HL-60 (cell line): ENCODE results near the gene ZNF205.
A peak's percentile ranks its signal among the peaks of the same experiment; 100 is the strongest.

Experiments used
- DNase-seq, 2 experiments: peaks; one replicate each; pipeline ENCODE4 v3.0.0-alpha.2; 2010 to 2020; ENCODE audit warnings: low read depth in 1 of 2, low spot score in 1 of 2
- H3K27ac ChIP-seq: fragments of 250-450 bp; sonication (Bioruptor Pico); replicated peaks from 2 replicates; pipeline ENCODE4 v1.5.1; 2020; ENCODE audit warnings: mild to moderate bottlenecking, moderate library complexity
- H3K27me3 ChIP-seq: fragments of 250-450 bp; sonication (Bioruptor Pico); 2 replicates; pipeline ENCODE4 v1.5.1; 2021; ENCODE audit warnings: mild to moderate bottlenecking, moderate library complexity; ENCODE audit not compliant: insufficient read depth, poor library complexity, severe bottlenecking
- H3K4me3 ChIP-seq: replicated peaks from 2 replicates; pipeline ENCODE4 v1.5.1; 2011; ENCODE audit warnings: mild to moderate bottlenecking, control low read depth, low read length; ENCODE audit not compliant: insufficient read depth
- GABPA ChIP-seq: IDR thresholded peaks from 2 replicates; pipeline ENCODE4 v1.6.1; 2012; ENCODE audit warnings: low read depth
- POLR2AphosphoS5 ChIP-seq: IDR thresholded peaks from 2 replicates; pipeline ENCODE4 v1.6.1; 2012; ENCODE audit warnings: low read depth
- SPI1 ChIP-seq: IDR thresholded peaks from 2 replicates; pipeline ENCODE4 v1.6.1; 2012; ENCODE audit warnings: low read depth, mild to moderate bottlenecking, borderline replicate concordance
- TF ChIP-seq, protein P1 (sequence below): IDR thresholded peaks from 2 replicates; pipeline ENCODE4 v1.6.1; 2012; ENCODE audit warnings: low read depth; ENCODE audit not compliant: insufficient replicate concordance
- TF ChIP-seq, protein P2 (sequence below): IDR thresholded peaks from one replicate; pipeline ENCODE4 v1.5.1; 2011; ENCODE audit warnings: low read length, control low read depth, inconsistent platforms; ENCODE audit not compliant: insufficient read depth

Gene ZNF205

DNA sequence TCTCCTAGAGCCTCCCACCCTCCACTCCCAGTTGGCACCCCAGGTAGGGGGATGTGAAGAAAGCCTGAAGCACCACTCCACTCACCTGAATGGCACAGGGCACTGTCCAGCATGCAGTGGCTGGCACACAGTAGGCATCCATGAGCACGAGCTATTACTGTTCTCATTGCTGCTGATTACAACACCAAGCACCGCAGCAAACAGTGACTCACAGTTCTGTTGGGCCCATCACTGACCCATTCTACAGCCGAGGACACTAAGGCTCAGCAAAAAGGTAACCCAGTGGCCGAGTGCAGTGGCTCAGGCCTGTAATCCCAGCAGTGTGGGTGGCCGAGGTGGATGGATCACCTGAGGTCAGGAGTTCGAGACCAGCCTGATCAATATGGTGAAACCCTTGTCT, 16.0 kb upstream of the ZNF205 start:
- no peaks in the 10 kb centered on the region for H3K27me3 ChIP-seq
- H3K4me3 ChIP-seq, result no peak overlapping the region
- DNase-seq, result no peak
- TF ChIP-seq, protein P1, sequence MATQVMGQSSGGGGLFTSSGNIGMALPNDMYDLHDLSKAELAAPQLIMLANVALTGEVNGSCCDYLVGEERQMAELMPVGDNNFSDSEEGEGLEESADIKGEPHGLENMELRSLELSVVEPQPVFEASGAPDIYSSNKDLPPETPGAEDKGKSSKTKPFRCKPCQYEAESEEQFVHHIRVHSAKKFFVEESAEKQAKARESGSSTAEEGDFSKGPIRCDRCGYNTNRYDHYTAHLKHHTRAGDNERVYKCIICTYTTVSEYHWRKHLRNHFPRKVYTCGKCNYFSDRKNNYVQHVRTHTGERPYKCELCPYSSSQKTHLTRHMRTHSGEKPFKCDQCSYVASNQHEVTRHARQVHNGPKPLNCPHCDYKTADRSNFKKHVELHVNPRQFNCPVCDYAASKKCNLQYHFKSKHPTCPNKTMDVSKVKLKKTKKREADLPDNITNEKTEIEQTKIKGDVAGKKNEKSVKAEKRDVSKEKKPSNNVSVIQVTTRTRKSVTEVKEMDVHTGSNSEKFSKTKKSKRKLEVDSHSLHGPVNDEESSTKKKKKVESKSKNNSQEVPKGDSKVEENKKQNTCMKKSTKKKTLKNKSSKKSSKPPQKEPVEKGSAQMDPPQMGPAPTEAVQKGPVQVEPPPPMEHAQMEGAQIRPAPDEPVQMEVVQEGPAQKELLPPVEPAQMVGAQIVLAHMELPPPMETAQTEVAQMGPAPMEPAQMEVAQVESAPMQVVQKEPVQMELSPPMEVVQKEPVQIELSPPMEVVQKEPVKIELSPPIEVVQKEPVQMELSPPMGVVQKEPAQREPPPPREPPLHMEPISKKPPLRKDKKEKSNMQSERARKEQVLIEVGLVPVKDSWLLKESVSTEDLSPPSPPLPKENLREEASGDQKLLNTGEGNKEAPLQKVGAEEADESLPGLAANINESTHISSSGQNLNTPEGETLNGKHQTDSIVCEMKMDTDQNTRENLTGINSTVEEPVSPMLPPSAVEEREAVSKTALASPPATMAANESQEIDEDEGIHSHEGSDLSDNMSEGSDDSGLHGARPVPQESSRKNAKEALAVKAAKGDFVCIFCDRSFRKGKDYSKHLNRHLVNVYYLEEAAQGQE, result no peak
- TF ChIP-seq GABPA, result no peak
- no peak for TF ChIP-seq SPI1
- TF ChIP-seq, protein P2, sequence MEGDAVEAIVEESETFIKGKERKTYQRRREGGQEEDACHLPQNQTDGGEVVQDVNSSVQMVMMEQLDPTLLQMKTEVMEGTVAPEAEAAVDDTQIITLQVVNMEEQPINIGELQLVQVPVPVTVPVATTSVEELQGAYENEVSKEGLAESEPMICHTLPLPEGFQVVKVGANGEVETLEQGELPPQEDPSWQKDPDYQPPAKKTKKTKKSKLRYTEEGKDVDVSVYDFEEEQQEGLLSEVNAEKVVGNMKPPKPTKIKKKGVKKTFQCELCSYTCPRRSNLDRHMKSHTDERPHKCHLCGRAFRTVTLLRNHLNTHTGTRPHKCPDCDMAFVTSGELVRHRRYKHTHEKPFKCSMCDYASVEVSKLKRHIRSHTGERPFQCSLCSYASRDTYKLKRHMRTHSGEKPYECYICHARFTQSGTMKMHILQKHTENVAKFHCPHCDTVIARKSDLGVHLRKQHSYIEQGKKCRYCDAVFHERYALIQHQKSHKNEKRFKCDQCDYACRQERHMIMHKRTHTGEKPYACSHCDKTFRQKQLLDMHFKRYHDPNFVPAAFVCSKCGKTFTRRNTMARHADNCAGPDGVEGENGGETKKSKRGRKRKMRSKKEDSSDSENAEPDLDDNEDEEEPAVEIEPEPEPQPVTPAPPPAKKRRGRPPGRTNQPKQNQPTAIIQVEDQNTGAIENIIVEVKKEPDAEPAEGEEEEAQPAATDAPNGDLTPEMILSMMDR, result no peak
- no peak for TF ChIP-seq POLR2AphosphoS5
- H3K27ac ChIP-seq, result no peak overlapping the region

DNA sequence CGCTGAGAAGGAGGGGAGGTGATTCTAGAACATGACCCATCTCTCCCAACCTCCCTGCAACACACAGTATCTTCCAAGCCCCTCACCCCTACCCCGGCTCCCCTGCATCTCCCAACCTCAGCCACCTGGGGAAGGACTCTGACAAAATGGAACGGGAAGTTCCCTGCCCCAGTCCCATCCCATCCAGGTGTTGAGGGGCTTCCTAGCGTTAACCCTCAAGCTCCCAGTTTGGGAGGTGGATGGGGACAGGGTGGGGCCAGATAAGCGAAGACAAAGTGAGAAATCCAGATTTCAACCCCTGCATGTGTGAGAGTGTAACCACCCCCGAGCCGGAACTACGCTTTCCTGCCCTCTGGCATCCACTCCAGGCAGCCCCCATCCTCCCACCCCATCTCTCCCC, 15.1 kb upstream of the ZNF205 start:
- no peaks in the 10 kb centered on the region for H3K27me3 ChIP-seq
- DNase-seq, result no peak
- H3K27ac ChIP-seq, result no peak overlapping the region
- TF ChIP-seq GABPA, result no peak
- H3K4me3 ChIP-seq, result no peak overlapping the region

DNA sequence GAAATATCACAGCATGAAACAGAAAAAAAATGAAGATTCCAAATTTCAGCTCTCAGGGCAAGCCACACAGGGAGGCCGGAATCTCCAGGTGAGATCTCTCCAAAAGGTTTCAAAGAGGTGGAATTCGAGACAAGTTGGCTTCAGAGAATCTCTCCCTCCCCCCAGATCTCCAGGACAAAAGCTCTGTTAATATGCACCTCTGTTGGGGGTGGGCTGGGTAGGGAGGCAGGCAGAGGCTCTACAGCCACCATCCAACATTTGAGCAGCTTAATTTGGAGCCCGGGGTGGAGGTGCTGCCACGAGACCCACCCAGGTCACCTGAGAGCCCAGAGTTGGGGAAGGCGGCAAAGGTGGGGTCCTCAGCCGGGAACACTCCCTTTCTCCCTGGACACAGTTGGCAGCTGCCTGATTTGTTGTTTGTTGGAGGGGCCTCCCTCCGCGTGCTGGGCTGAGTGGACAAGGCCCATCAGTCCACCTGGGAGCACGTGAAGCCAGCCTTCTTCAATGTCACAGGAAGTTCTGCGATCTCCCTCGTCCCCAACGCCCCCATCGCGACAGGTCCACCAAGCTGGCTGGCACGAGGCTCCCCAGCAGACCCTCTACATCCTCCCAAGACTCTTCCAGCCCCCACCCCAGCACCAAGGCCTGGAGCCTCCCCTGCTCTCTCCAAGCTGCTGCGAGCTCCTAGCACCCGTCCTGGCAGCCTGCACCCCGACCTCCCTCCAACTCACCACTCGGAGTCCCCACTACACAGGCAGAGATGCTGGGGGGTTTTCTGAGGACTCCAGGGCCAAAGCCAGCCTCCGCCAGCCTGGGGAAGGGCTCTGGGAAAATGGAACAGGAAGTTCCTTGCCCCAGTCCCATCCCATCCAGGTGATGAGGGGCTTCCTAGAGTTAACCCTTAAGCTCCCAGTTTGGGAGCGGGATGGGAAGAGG, 13.7 kb upstream of the ZNF205 start, which contains the start of gene ZSCAN10:
Gene ZSCAN10 (minus strand): TSS at position 836 of the 936 bp plus-strand sequence. CDS start 6,357 bp downstream, outside the sequence.
- H3K27ac ChIP-seq, result 0 out of 2 replicates have a peak within 1 kb of the TSS, but pooled peaks have one; percentile 11
- TF ChIP-seq GABPA, result no peak
- TF ChIP-seq SPI1, result no peak
- TF ChIP-seq, protein P2, result no peak
- TF ChIP-seq POLR2AphosphoS5, result no peak
- TF ChIP-seq, protein P1, result no peak
- no peak within 1 kb of the TSS for H3K4me3 ChIP-seq
- H3K27me3 ChIP-seq, result no peaks in the 10 kb centered on the region
- DNase-seq, result no peak

DNA sequence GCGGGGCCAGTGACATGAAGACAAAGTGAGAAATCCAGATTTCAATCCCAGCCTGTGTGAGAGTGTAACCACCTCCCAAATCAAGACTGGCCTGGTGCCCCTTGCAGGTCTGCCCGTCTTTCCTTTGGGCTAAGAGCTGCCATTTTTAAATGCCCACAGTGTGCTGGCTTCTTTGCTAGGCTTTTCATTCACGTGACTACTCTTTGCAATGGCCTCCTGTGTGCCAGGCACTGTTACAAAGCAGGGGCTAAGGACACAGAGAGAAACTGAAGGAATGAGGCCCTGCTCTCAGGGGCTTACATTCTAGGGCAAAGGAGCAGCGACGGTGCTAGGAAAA, 13.0 kb upstream of the ZNF205 start:
- TF ChIP-seq POLR2AphosphoS5, result no peak
- TF ChIP-seq, protein P1, result no peak
- no peak for TF ChIP-seq SPI1
- TF ChIP-seq, protein P2, result no peak
- no peak for TF ChIP-seq GABPA
- H3K27ac ChIP-seq, result no peak overlapping the region
- no peaks in the 10 kb centered on the region for H3K27me3 ChIP-seq
- no peak for DNase-seq
- H3K4me3 ChIP-seq, result no peak overlapping the region
